Measurements from ENCODE around the gene SCN11A.
"Not testable (repeated sequence)": the region's sequence is repeated elsewhere in the genome, so short reads cannot be mapped to it uniquely, and the experiment has no call there.

Gene SCN11A

DNA sequence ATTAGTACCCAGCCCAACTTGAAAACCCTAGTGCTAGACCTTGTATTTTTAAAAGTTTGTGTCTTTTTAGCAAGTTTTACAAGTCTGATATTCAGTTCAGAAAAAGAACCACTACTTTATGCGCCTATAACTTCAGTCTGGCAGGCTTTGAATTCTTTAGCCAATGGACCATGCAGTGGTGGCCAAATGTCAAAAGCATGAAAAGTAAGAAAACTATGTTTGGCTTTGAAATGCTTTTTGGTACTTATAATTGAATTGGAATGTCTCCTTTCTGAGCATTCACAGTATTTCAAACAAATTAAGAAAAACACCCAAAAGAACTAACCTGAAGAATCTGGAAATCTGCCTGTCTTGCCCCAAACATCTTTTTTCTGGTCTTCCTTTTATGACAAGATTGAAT lies 12.9 kb upstream of the SCN11A start:
- no peak for DNase-seq

DNA sequence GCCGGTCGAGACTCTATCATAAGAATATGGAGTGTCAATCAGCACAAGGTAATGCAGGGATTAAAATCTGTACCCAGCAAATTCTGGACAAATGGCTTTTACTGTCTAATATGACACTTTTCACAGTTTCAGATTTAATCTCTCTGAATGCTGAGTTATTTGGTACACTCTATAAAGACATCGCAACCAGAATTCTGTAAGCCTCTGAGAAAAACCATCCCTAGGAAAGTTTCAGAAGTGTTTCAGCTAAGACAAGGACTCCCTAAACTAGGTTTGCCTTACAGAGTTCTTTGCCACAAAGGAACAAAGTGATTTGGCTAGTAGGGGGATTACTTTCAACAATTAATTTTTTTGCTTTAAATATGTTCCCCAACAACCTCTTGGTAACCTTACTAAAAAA lies 11.4 kb upstream of the SCN11A start:
- no peak for DNase-seq

DNA sequence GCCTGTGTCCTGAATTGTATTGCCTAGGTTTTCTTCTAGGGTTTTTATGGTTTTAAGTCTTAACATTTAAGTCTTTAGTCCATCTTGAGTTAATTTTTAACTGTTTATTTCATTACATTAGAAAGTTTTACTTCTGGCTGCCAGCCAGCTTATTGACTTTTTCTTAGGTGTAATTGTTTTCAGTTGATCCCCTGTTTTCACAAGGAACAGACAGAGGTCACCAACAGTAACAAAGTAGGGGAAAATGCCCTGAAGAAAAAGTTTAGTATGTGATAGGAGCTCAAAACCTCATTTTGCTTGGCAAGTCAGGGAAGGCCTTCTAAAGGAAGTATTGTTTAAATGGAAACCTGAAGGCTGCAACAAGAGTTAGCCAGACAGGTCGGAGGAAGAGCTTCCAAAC lies 10.4 kb upstream of the SCN11A start:
- no peak for DNase-seq

DNA sequence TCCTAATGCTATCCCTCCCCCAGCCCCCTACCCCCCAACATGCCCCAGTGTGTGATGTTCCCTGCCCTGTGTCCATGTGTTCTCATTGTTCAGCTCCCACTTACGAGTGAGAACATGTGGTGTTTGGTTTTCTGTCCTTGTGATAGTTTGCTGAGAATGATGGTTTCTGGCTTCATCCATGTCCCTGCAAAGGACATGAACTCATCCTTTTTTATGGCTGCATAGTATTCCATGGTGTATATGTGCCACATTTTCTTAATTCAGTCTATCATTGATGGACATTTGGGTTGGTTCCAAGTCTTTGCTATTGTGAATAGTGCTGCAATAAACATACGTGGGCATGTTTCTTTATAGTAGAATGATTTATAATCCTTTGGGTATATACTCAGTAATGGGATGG lies 9.5 kb upstream of the SCN11A start:
- DNase-seq: not testable (repeated sequence)

DNA sequence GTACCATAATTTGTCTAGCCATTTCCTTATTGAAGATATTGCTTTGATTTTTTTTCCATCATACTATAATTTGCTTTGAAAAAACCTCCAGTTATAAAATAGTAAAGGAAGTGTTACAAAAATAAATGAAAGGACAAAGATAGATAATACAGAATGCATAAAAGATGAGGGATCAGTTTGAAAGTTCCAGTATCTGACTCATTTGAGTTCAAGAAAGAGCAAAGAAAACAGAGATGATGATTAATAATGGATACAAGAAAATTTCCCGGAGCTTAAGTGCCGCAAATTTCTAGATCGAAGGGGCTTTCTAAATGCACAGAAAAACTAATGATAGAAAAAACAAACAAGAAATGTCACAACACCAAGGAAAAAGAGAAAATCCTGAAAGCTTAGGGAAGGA lies 4.4 kb upstream of the SCN11A start:
- DNase-seq: no peak

DNA sequence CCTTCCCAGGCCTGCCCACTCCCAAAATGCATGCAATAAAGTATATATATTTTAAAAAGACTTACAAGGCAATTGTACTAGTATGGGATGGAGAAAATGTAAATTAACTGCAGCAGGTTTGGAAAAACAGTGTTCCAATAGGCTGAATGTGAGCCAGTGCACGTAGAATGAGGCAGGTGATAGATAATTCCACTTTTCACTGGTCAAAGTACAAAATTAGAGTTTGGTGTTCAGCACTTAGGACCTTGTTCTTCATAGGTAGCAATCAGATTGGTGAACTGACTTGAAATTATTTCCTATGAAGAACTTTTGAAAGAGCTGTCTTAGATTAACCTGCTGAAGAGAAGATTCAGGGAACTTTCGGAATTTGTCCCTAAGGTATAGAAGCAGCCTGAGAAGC lies 2.0 kb upstream of the SCN11A start:
- no peak for DNase-seq

DNA sequence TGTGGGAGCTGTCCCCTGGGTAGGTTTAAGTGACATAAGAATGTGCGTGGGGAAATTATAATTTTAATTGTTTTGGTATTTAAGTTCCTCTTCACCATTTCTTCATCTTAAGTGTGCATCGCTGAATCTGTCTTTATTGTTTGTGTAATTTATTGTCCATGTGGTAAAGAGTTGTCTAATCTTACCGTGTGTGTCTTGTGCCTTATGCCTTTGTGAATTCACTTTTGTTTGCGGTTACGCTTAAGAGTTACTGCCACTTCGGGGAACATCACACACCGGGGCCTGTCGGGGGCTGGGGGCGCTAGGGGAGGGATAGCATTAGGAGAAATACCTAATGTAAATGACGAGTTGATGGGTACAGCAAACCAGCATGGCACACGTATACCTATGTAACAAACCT lies 839 bp upstream of the SCN11A start:
- DNase-seq: no peak

DNA sequence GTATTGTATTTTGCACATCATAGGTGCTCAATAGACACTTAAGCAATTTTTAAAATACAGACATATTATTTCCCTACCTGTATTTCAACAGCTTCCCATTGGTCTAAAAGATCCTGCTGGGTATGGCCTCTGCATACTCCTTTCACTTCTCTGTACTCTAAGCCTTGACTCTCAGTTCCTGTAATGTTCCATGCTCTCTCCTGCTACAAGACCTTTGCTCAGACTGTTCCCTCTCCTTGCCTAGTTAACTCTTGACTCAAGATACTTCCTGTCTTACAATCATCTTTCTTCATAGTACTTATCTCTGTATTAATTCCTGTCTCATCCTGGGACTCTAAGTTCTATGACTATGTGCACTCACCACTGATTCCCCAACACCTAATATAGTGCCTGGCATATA lies 1.7 kb downstream of the SCN11A start:
- no peak for DNase-seq

DNA sequence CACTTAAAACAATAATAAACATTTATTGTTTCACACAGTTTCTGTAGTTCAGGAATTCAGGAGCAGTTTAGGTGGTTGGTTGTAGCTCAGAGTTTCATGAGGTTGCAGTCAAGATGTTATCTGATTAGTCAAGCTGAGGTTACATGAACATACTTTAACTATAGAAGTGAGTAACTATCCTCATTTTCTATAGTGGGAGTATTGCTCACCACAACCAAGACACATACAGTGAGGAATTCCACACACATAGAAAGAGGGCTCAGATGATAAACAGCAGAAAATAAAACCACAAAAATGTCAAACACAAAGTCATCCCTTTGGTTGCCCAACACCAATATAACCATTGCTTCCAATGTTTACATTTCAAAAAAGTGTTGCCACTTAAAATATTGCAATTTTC lies 13.6 kb downstream of the SCN11A start:
- no peak for DNase-seq

DNA sequence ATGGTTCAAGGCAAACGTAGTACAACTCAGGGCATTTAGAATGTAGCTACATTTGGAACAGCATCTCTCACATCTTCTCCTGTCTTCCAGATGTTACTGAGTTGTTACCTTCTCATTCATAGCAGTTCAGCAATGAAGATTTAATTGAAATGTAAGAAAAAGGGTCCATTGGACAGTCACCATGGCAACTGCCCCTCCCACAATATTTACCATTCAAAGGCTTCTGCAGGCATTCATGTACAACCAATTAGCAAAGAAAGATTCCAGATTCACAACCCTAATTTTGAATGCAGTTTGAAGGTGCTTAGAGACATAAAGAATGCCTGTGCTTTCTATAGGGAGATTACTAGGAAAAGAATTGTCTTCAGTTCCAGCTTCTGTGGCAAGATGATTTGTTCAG lies 22.2 kb downstream of the SCN11A start:
- DNase-seq: no peak

DNA sequence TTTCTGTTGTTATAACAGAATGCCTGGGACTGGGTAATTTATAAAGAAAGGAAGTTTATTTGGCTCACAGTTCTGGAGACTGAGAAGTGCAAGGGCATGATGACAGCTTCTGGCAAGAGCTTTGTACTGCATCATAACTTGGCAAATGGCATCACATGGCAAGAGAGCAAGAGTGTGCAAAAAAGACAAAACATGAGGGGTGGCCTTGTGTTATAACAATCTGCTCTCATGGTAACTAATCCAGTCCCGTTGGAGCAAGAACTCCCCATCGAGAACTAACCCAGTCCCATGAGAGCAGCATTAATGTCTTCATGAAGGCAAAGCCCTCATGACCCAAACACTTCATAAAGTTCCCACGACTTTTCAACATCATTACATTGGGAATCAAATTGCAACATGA lies 23.2 kb downstream of the SCN11A start:
- no peak for DNase-seq

DNA sequence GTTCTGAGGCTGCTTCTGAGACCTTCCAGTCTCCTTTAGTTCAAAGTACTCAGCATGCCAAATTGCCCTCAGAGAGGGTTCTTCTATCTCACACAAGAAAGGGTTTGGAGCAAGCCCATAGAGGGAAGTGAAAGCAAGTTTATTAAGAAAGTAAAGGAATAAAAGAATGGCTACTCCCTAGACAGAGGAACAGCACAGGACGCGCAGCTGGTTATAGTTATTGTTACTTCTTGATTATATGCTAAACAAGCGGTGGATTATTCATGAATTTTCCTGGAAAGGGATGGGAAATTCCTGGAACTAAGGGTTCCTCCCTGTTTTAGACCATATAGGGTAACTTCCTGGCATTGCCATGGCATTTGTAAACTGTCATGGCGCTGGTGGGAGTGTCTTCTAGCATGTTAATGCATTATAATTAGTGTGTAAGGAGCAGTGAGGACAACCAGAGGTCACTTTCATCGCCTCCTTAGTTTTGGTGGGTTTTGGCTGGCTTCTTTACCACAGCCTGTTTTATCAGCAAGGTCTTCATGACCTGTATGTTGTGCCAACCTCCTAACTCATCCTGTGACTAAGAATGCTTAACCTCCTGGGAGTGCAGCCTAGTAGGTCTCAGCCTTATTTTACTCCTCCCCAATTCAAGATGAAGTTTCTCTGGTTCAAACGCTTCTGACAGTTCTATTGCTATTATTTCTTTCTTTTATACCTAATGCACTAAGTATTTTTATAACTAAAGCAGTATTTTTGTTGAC lies 26.3 kb downstream of the SCN11A start:
- DNase-seq: no peak

DNA sequence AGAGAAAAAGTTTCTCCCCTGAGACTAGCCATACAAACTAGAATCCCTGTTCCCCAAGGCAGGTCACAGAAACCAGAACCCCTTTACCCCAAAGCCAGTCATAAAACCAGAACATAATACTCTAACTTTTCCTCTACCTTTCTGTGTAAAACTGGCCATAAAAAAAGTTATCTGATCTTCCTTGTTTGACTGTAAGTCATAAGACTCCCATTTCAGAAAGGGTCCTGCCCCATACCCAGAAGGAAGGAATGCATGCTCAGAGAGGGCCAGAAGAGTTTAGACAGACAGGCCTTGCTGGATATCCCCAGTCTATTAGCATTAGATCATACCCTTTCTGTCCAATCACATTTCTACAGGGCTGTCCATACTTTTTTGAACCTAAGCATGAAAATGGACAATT lies 27.2 kb downstream of the SCN11A start:
- no peak for DNase-seq

DNA sequence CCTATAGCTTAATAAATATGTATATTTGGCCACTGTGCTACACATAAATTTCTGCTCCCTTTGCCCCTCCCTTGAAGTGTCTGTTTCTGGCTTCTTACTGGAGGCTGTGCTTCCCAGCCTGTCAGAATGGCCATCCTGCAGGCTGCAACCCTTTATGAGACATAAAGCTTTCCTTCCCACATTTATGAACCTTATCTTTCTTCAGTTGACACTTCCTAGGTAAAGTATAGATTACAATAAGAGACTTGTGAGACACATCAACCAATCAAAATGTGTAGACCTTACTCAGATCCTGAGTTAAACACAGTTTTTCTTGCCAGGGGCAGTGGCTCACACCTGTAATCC lies 29.5 kb downstream of the SCN11A start:
- DNase-seq: no peak

DNA sequence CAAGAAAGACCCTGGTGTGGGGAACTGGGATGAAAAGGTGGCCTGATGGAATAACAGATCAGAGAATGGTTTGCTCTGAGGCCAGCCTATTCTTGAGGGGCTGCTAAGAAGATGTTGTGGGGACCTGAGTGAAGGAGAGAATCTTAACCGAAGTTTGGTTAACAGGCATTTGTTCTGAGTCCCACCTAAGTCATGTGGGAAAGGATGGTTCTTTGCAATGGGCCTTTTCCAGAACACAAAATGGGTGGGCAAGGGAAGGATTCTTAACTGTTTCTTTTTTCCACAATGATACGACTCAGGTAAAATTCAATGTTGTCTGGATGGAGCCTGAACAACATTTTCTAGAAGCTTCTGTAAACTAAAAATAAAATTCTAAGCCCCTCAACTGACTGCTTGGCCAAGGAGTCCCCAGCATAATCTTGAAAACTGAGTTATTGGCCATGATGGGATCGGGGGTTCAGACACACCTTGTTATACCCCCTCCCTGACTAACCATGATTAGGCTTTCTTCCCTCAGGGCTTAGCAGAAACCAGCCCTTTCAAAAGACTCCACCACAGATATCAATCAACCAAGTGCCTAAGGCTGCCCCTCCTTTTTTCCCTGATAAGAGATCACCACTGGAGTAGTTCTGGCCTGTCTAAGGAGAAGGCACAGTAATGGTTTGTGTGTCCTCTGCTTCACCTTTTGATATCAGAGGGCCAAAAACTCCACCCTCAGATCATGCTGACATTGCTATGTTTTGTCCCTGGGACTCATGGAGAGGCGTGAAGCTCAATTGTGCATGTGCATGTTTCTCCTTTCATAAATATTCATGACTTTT lies 30.1 kb downstream of the SCN11A start:
- DNase-seq: no peak

DNA sequence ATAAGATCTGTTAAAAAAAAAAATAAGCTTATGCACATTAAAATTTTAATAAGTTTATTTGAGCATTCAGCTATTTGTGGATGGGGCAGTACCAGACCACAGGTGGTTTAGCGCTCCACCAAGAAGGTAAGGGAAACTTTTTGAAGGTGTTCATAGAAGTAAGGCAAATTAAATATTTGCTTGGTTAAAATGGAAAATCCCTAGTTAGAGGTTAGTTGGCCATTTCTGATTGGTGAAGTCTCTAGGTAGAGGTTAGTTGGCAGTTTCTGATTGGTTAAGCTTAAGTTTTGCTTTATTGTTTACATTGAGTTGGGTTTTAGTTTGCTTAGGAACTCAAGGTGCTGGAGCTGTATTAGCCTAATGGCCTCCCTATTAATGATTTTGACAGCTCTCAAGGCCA lies 30.7 kb downstream of the SCN11A start:
- no peak for DNase-seq

DNA sequence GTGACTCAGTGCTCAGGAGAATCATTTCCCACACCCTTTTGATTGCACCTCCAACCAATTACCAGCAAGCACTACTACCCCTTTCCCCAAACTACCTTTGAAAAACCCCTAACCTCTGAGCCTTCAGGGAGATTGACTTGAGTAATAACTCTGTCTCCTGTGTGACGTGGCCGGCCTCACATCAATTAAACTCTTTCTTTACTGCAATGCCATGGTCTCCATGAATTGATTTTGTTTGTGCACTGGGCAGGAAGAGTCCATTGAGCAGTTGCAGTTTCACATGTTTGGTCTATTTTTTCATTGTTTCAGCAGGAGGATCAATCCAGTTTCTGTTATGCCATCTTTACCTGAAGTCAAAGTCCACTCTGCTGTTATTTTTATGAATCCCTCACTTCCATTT lies 32.4 kb downstream of the SCN11A start:
- no peak for DNase-seq

DNA sequence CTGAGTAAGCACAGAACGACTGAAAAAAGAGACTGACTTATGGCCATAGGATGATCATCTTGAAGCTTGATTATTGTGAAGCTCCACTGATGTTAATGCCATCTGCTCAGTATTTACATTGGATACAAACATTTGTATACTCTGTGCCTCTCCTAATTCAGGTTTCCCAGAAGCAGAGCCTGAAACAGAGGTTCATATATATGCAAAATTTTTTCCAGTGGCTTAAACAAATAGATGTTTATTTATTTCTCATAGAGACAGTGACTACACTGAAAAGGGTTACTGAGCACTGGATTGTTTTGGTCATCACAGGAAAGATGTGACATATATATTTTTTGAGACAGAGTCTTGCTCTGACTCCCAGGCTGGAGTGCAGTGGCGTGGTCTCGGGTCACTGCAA lies 36.3 kb downstream of the SCN11A start:
- DNase-seq: no peak

DNA sequence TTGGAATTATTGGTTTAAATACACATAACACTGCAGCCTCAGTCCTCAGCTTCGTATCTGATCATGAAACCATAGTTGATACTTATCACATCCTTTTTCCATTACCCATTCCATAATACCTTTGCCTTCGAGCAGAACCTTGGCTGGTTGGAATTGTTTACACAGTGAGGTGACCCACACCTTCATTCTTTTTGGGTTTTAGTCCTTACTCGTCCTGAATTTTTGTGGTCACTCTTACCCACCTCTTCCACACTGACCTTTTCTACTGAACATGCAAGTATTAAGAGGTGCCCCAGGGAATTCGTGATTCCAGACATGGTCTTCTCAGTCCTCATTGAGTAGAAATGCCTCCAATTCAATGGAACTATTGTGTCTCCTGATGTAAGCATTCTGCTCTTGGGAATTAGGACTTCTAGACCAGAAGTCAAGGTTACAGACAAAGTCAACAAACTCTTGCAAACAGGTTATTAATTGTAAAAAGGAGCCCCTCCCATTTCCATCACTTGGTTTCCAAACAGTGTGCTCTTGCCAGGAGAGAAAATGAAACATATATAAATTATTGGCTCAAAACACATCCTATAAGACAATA lies 37.7 kb downstream of the SCN11A start:
- DNase-seq: no peak

DNA sequence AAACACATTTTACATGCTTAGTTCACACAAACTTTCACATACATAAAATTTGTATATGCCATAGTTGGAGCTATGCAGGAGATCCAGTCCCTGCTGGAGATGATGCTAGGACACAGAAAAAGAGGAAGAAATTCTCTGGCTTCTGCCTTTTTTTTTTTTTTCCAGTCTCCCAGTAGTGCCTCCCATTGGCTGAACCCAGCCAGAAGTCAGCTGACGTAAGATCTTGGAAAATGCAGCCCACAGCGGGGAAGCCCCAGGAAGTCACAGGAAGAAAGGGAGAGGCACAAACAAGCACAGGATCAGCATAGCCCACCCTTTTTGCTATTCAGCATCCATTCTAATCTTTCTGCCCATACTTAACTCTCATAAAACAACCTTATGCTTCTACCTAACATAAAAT lies 38.5 kb downstream of the SCN11A start:
- no peak for DNase-seq

DNA sequence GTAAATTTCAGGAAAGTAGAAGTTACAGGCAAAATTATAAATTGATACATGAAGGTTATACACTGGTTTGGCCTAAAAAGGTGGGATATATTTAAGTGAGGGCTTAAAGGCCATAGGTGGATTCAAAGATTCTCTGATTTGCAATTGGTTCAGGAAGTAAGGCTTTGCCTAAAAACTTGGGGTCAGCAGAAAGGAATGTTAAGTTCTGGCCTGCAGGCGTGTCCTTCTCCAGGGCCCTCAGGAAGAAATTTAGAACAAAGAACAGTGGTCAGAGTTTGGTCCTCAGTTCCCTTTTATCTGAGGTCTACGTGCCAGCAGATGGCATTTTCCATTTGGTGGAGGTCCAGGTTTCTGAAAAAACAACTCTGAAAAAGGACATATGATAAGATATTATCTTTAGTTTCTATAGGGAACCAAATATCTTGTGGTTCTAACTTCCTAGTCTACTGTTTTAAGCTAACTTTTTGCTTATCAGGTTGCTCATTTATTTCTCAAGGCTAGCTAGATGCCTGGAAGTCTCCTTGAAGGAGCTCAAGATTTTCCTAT lies 40.5 kb downstream of the SCN11A start:
- DNase-seq: no peak

DNA sequence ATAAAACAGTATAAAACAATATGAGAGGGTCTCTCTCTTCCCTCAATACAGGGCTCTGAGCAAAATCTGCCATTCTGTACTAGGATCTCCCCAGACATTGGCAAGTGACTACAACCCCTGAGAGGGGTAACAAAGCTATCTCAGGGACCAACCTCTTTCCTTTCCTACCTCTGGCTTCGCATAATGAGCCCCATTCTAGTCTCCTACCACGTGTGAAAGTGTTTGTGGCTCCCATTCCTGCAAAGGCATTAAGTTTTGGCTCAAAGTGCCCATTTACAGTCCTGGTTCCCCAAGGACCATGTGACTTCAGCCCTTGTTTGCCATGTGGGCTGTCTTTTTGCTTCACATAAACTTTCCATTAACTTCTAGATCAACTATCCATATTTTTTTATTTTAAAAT lies 46.4 kb downstream of the SCN11A start:
- DNase-seq: no peak

All from KG1 (cell line).